Endothelial cell of hepatic sinusoid (primary cell): ENCODE measurements around the gene MTCL1.

Experiments
- in situ Hi-C: cut with HindIII; loops from 2 replicates; pipeline ENCODE4 v1.10.0; 2017; ENCODE audit warnings: low sequenced_read_pairs

Gene MTCL1

DNA sequence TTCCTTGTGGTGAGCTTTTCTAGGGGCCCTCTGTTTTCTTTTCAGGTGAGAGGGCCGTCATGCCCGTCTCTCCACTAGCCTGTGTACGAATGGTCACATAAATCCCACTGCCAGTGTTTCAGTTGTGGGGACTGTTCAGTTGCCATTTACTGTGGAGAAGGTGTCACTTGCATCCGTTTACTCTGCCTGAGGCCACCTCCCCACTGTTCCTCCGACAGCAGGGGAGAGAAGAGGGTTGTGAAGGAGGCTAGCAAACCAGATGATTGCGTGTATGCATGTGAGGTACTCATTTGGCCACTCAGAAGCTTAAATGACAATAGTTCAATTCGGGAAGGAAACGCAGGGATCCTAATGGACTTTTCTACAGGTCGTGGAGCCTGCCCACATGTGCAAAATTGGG is 3.3 kb downstream of the MTCL1 start:
- in situ Hi-C loops = no loop called here

DNA sequence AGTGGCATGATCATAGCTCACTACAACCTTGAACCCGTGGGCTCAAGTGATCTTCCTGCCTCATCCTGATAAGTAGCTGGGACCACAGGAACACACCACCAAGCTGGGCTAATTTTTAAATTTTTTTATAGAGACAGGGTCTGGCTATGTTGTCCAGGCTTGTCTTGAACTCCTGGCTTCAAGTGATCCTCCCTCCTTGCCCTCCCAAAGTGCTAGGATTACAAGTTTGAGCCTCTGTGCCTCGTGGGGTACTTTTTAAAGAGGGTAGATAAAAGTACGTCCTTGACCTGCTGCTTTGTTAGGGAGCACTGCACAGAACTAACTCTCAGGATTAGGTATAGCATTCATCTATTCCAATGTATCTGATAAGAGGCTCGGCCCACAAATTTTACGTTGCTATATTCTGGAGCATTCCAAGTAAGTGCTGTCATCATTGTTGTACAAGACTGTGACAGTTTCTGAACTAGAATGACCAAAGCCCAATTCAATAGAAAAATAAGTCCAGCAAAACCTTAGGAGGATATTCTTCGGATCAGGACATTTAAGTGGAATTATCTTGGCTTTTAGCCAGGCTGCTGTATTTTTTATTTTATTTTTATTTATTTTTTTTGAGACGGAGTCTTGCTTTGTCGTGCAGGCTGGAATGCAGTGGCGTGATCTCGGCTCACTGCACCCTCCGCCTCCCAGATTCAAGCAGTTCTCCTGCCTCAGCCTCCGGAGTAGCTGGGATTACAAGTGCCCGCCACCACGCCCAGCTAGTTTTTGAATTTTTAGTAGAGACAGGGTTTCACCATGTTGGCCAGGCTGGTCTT is 4.1 kb downstream of the MTCL1 start:
- in situ Hi-C loops = no loop called here

DNA sequence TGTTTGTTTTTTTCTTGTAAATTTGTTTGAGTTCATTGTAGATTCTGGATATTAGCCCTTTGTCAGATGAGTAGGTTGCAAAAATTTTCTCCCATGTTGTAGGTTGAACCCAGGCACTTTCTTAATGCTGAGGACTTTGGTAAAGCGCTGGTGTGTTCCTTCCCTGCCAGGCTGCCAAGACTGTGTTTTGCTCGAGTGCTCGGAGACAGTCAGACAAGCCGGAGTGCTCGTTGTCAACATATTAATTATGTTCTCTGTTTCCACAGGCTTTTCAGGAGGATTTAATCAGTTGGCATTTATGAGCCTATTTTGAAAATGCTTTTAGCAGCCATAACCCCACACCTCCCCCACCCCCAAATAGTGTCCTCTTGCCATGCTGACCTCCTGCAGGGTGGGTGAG is 6.4 kb downstream of the MTCL1 start:
- in situ Hi-C loops = no loop called here

DNA sequence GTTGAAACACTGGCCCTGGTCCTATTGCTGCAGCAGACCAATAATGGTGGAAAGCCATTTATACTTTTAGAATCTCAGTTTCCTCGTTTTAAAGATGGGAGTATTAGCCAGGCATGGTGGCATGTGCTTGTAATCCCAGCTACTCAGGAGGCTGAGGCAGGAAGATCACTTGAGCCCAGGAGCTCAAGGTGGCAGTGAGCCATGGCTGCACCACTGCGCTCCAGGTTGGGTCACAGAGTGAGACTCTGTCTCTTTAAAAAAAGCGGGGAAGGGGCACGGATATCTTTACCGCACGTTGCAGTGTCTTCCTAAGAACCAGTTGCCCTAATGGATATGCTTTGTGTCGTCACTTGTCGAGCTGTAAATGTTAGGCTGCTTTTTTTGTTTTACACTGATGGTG is 8.3 kb downstream of the MTCL1 start:
- in situ Hi-C loops = no loop called here

DNA sequence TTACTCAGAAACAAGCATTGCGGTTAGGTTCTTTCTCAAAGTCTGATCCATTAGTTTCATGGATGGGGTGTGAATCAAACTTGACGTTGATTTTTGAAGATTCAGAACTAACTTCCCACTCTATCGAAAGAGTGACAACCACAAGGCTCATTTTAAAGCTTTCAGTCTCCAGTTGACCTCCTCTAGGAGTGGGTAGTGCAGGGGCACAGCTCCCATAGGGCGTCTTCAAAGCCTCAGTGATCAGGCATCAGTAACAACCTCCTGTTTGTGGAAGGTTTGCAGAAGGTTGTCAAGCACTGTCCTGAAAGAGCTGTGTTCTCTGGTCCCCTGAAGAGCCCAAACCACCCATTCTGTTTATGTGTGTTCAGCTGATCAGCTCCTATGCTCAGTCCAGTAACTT is 10.2 kb downstream of the MTCL1 start:
- in situ Hi-C loops = loop anchor here (5.0 kb wide), 1 partner anchor 52 kb away; no protein-coding TSS in a partner anchor

DNA sequence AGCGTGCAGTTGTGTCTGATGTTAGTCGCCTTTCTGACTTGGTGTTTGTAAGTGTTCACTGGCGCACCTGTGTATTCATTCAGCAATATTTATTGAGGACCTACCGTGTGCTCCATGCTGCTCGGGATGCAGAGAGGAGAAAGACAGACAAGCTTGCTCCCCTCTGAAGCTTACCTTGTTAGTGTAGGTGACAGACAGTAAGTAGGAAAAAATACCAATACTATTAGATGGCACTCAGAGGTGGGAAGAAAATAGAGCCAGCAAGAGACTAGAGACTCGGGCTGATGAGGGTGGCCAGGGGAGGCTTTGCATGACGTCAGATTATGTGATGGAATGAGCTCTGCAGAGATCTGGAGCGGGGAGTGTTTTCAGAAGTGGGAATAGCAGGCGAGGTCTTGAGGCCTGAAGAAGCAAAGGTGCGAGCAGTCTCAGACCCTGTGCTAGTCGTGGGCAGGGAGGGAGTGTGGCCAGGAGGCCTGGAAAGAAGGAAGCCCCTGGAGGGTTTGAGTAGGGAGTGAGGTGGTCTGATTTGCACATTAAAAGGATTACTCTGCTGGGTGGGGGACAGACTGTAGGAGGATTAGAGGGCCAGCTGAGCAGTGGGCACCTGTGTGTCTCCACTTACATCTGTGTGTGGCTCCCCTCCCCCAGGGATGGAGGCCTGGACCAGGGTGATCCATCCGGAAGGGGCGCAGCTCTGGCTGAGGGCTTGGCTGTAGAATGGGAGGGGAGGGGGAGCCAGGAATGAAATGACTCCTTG is 11.8 kb downstream of the MTCL1 start:
- in situ Hi-C loops = loop anchor here (5.0 kb wide), 1 partner anchor 50 kb away; no protein-coding TSS in a partner anchor

DNA sequence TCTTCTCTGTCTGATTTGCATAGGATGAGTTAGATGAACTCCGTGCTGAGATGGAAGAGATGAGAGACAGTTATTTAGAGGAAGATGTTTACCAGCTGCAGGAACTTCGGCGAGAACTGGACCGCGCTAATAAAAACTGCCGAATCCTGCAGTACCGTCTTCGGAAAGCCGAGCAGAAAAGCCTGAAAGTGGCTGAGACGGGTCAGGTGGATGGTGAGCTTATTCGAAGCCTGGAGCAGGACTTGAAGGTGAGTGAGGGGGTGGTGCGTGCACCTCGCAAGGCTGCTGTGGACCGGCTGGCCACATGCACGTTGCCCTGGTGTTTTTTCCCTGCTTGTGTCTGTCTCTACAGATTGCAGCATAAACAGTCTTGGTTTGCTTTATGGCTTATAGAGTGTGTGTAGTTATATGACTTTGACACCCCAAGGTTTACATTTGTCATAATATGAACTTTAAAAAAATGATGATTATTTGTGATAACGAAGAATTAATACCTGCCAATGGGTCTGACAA is 13.1 kb downstream of the MTCL1 start:
- in situ Hi-C loops = loop anchor here (5.0 kb wide), 1 partner anchor 49 kb away; no protein-coding TSS in a partner anchor

DNA sequence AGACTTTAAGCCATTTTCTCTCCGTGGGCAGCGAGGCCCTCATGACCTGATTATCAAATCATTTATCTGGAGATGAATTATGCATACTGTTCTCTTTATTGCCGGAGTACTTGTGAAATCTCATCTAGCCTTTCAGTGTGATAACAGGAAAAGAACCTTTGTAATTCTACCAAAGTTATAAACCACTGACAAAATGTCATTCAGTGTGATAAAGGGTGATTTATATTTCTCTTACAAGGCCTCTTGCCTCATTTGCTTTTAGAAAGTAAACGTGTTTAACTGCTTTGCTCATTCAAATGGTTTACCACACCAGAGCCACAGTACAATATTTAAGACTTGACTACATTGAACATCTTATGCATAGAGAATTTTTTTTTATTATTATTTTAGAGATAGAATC is 13.8 kb downstream of the MTCL1 start:
- in situ Hi-C loops = loop anchor here (5.0 kb wide), 1 partner anchor 48 kb away; no protein-coding TSS in a partner anchor

DNA sequence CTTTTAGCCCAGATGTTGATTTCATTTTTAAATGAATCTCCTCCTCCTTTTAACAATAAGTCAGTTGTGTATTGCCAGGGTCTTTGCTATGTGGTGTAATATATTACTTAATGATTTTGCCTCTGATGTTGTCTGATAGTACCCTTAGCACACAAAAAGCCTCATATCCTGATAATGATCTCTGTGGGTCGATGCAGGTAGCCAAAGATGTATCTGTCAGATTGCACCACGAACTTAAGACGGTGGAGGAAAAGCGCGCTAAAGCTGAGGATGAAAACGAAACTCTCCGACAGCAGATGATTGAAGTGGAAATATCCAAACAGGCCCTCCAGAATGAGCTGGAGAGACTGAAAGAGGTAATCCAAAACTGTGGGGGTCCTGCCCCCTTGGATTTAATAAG is 14.8 kb downstream of the MTCL1 start:
- in situ Hi-C loops = no loop called here

DNA sequence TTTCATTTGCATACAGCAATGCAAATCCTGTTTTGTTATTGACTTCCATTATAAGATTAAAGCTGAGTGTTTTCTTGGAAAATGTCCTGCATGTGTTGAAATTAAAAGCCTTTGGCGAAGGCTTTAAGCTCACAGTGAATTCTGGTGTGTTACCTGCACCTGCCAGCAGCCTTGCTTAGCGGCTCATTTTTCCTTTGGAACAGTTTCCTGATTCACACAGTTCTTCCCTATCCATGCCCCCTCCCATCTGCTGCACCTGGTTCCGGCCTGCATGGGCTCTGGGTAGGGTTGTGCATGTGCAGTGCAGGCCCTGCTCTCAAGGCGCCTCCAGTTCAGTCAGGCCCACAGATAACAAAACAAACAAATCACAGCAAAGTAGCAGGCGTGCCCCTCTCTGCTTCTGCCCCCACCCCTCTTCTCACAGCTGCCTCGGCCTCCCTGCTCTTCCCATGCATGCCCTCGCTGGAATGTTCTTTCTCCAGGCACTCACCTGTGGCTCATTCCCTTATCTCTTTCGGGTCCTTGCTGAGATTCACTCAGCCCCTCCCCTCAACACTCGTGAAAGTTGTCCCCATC is 15.8 kb downstream of the MTCL1 start:
- in situ Hi-C loops = no loop called here

DNA sequence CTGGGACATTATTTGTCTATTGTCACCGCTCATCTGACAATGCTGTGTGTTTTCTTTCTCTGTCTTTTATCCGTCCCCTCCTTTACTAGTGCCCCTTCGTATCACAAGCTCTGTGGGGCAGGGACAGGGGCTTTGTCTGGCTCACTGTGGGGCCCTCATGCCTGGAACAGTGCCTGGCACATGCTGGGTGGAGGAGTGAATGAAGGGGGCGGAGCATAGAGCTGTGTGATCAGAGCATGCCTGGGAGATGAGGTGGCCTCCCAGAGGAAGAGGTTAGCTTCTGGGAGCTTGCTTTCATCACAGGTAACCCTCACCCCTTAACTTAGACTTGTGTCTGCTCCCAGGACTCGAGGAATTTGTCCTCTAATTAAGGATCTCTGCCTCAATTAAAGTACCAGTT is 16.4 kb downstream of the MTCL1 start:
- in situ Hi-C loops = no loop called here

DNA sequence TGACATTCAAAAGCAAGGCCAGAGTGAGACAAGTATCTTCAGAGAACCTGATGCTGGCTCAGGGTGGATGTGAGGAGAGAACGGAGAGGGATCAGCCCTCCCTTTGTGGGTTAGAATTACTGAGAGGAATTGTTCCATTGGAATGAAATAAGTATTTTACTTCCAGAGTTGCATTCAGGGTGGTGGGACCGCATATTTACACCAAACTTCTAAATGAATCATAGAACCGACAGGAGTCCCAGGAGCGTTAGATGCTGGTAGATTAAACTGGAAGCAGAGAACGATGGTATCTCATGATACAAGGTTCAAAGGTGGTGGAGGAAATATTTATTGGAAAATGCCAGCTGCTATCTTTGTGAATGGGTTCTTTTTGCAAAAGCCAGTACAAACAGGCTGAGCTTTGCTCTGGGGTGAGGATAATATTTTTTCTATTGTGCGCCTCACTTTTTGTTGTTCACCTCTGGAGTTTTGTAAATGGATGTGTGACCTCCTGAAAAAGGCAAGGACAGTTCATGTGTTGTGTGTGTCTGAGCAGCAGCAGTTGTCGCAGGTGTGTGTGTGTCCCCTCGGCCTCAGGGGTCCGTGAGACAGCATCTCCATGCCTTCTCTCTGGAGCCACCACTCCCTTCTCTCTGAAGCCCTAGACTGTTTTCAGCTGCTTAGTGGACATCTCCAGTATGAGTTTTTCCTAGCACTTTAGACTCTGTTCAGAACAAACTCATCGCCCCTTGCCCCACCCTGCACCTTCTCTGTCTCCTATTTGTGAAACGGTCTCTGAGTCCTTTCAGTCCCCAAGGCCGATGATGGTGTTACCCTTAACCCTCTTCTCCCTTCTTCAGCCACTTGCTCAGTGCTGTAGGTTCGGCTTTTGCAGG is 17.8 kb downstream of the MTCL1 start:
- in situ Hi-C loops = no loop called here

DNA sequence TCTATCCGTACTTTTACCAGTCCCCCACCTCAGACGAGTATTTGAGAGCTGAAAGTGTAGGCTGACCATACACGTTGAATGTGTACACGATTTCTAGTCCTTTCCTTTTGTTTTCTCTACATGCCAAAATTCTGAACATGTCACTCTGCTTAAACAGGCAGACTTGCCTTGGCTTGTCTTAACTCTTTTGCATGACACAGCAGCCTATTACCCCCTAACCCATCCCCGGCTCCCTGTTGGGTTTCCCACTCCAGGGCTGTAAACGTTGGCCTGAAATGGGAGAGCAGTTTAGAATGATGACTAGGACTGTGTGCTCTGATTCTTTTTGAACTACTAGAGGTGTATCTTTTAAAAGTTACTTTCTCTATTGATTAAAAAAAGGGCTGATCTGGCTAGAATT is 19.1 kb downstream of the MTCL1 start:
- in situ Hi-C loops = no loop called here

DNA sequence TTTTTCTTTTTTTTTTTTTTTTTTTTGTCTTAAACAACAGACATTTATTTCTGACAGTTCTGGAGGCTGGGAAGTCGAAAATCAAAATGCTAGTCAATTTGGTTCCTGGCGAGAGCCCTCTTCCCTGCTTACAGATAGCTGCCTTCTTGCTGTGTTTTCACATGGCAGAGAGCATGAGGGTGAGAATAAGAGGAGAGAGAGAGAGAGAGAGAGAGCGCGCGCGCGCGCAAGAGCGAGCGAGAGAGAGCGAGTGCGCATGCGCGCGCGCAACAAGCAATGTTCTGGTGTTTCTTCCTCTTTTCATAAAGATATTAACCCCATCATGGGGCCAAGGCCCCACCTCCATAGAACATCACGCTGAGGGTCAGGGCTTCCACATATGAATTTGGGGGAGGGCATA is 20.9 kb downstream of the MTCL1 start:
- in situ Hi-C loops = no loop called here

DNA sequence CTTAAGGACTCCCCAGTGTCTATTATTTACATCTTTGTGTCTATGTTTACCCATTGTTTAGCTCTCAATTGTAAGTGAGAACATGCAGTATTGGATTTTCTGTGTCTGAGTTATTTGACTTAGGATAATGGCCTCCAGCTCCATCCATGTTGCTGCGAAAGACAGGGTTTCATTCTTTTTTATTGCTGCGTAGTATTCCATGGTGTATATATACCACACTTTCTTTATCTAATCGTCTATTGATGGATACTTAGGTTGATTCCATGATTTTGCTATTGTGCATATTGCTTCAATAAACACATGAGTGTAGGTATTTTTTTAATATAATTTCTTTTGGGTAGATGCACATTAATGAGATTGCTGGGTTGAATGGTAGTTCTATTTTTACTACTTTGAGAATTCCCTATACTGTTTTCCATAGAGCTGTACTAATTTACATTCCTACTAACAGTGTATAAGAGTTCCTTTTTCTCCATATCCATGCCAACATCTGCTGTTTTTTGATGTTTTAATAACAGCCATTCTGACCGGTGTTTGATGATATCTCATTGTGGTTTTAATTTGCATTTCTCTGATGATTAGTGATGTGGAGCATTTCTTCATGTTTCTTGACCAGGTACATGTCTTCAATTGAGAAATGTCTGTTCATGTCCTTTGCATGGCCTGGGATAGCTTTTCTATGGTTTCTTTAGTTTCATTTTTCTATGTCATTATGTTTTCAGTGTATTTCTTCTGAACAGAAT is 21.8 kb downstream of the MTCL1 start:
- in situ Hi-C loops = no loop called here

DNA sequence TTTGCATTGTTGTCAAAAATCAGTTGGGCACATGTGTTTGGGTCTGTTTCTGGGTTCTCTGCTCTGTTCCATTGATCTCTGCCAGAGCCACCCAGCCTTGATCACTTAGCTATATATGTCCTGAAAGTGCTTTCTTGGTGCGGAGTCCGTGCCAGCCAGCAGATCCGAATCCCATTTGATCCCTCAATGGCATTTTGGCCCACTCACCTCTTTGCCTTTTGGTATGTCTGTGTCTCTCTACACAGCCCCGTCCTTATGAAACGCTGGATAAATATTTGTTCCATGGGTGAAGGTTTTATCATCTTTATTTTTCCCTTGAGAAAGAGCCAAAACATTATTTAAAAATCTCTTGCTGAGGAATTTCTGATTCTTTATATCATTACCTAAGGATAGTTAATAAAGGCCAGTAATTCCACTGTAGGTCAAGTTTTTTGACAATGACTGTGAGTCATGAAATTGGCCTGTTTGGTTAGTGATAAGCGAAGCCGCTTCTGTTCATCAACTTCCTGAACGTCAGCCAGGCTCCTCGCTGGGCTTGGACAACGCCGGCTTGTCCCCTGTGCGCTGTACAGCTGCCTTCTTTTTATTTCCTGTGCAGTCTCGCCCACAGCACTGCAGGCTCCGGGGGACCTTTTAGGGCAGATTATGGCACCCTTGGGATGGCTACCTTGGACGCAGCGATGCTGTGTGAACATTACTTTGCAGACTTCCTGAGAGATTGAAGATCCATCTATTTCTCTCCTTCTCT is 24.9 kb downstream of the MTCL1 start:
- in situ Hi-C loops = no loop called here

DNA sequence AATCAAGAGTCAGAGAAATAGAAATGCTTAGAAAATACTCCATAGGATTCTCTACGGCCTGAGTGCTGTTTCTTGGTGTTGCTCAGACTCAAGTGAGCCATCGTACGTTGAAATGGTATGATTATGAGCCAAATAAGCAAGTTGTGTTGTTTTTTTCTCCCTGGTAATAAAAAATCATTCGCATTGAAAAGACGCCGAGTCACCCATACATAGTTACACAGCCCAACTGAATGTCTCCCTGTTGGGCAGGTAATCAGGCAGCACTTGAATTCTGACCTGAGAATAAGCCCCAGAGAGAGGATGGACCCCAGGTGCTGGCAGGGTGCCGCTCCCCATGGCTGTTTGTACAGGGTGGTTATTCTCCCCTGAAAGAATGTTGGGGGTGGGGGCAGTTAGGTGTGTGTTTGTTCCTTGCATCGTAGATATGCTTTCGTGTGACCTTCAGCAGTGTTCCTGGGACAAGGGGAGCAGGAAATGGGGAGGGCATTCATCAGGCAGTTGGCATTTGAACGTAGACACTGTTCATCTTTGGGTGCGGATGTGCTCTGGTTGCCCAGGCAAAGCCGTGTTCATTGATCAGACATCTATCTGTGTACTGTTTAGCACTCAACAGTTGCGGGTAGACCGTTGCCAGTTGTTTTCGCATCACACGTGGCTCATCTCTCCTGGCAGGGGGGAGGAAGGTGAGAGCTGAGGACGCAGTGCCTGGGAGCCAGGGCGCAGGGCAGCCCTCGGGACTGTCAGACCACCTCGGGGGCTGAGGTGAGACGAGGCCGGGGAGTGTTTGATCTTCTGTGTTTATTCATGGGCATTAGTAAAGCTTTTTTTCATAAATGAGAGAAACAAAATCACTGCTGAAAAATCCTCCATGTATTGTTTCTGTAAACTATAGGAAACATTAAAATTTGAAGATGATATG is 27.3 kb downstream of the MTCL1 start:
- in situ Hi-C loops = no loop called here

DNA sequence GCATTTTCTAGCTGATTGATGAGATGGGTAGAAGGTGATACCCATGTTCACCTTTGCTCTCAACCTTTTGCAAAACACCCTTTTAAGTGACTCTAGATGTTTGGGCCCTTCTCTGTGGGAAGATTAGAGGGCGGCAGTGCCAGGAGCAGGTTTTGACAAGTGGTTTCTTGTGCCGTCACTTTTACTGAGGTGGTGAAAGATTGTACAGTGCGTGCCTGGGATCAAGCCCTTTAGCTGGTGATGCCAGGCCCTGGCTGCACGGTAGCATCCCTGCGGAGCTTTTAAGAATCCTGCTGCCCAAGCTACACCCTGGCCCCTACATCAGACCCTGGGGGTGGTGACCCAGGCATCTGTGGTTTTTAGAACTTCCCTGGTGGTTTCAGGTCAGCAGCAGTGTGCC is 29.1 kb downstream of the MTCL1 start:
- in situ Hi-C loops = no loop called here
